HepG2 (cell line): ENCODE data around the gene GPR17. TPM values are rescaled to one million over a fixed set of nuclear protein-coding genes. Genes with fewer than 3 reads are reported as not detected.

ENCODE experiments used
- ATAC-seq: fragments of 200-7000 bp; cut with Tn5 transposase; 3 replicates; pipeline ENCODE4 v1.9.1; 2020; ENCODE audit warnings: mild to moderate bottlenecking, moderate library complexity
- BruUV-seq: library from RNA; stranded (reverse); fragments of 400-500 nt; replicated peaks from 2 replicates; lab custom pipeline; 2021; lab: Mats Ljungman, UMichigan
- CTCF ChIA-PET: fragments of 300-600 bp; formaldehyde crosslinking; extraction: SDS; loops from one replicate; lab custom pipeline; 2021; ENCODE audit warnings: low total read pairs, inconsistent platforms, low intra/inter-chr PET ratio; lab: Yijun Ruan, JAX
- POLR2A ChIA-PET: fragments of 350-600 bp; sonication (Branson Sonifier 250); formaldehyde crosslinking; loops from one replicate; lab custom pipeline; 2020; ENCODE audit warnings: antibody characterized with exemption, inconsistent platforms; lab: Yijun Ruan, JAX
- DNase-seq: peaks from one replicate; pipeline ENCODE4 v3.0.0-alpha.2; 2015; ENCODE audit warnings: low spot score
- FAIRE-seq: peaks from 3 replicates; lab custom pipeline; 2011; peaks lifted over from hg19 to GRCh38; lab: Jason Lieb, UNC
- H2AFZ ChIP-seq: one replicate; pipeline ENCODE4 v1.6.1; 2011; ENCODE audit warnings: low read length, inconsistent platforms
- H3K27ac ChIP-seq: fragments of 300-600 bp; 3 replicates; pipeline ENCODE4 v1.8.0; 2011; ENCODE audit warnings: mixed run types, mild to moderate bottlenecking, mixed read lengths, low read length, inconsistent platforms; ENCODE audit not compliant: insufficient read depth; ENCODE audit errors: extremely low read length
- H3K27me3 ChIP-seq, 2 experiments: fragments of 200-600 bp in 1 of 2; 2 replicates in 1 of 2; 3 replicates in 1 of 2; pipeline versions ENCODE4 v1.6.0 to v1.8.0; 2011; ENCODE audit warnings: low read length in 2 of 2, mild to moderate bottlenecking in 2 of 2, moderate library complexity in 2 of 2, inconsistent platforms in 1 of 2; ENCODE audit not compliant: insufficient read depth in 2 of 2, control insufficient read depth in 1 of 2
- H3K36me3 ChIP-seq, 2 experiments: fragments of 200-600 bp in 1 of 2; replicated peaks in 1 of 2; 2 replicates in 1 of 2; 3 replicates in 1 of 2; pipeline versions ENCODE4 v1.5.1 to v1.8.0; 2011; ENCODE audit warnings: low read length in 2 of 2, inconsistent platforms in 1 of 2; ENCODE audit not compliant: insufficient read depth in 2 of 2, control insufficient read depth in 1 of 2
- H3K4me1 ChIP-seq: 2 replicates; pipeline ENCODE4 v1.5.1; 2012; ENCODE audit warnings: low read length, inconsistent platforms; ENCODE audit not compliant: insufficient read depth
- H3K4me2 ChIP-seq: 2 replicates; pipeline ENCODE4 v1.6.0; 2011; ENCODE audit warnings: low read depth, low read length, inconsistent platforms
- H3K4me3 ChIP-seq, 3 experiments: fragments of 200-600 bp in 1 of 3; sonication (generic), shearing (Covaris generic) in 1 of 3; replicated peaks in 1 of 3; 2 replicates each; pipeline ENCODE4 v1.5.1; 2011 to 2016; ENCODE audit warnings: low read length in 3 of 3, inconsistent platforms in 2 of 3, low read depth in 2 of 3, mild to moderate bottlenecking in 2 of 3, control low read depth in 1 of 3, mixed read lengths in 1 of 3; ENCODE audit not compliant: insufficient read depth in 1 of 3
- H3K79me2 ChIP-seq: one replicate; pipeline ENCODE4 v1.6.1; 2011; ENCODE audit warnings: low read length, inconsistent platforms; ENCODE audit not compliant: insufficient read depth
- H3K9ac ChIP-seq: 2 replicates; pipeline ENCODE4 v1.6.0; 2011; ENCODE audit warnings: mild to moderate bottlenecking, low read depth, low read length, inconsistent platforms; ENCODE audit not compliant: insufficient read depth
- H3K9me3 ChIP-seq: 2 replicates; pipeline ENCODE4 v1.5.1; 2012; ENCODE audit warnings: mild to moderate bottlenecking, low read length
- H4K20me1 ChIP-seq: 2 replicates; pipeline ENCODE4 v1.6.0; 2011; ENCODE audit warnings: inconsistent platforms, mild to moderate bottlenecking, low read length, moderate library complexity; ENCODE audit not compliant: insufficient read depth
- DZIP1 ChIP-seq: sonication (generic); formaldehyde crosslinking; IDR thresholded peaks from 2 replicates; pipeline ENCODE4 v1.5.0; 2020; ENCODE audit warnings: mild to moderate bottlenecking, missing genetic modification reagents
- HNF4G ChIP-seq, 2 experiments: sonication (generic) in 1 of 2; formaldehyde crosslinking in 1 of 2; IDR thresholded peaks; 2 replicates each; pipeline versions ENCODE4 v1.4.0 to v1.6.1; 2011 to 2020; ENCODE audit warnings: borderline replicate concordance in 2 of 2, low read depth in 2 of 2, mild to moderate bottlenecking in 2 of 2, low read length in 1 of 2, missing genetic modification reagents in 1 of 2, moderate library complexity in 1 of 2
- HOXD1 ChIP-seq: sonication (generic); formaldehyde crosslinking; IDR thresholded peaks from 2 replicates; pipeline ENCODE4 v1.5.0; 2020; ENCODE audit warnings: missing genetic modification reagents
- PHF21A ChIP-seq: sonication (generic); formaldehyde crosslinking; IDR thresholded peaks from 2 replicates; pipeline ENCODE4 v1.5.0; 2020; ENCODE audit warnings: mild to moderate bottlenecking, missing genetic modification reagents
- POLR2AphosphoS5 ChIP-seq: IDR thresholded peaks from 2 replicates; pipeline ENCODE4 v1.6.1; 2012; ENCODE audit warnings: low read depth, low read length
- PTBP1 ChIP-seq: fragments of 200-400 bp; formaldehyde crosslinking; IDR thresholded peaks from 2 replicates; pipeline ENCODE4 v1.6.1; 2018; ENCODE audit warnings: low read length, low read depth; ENCODE audit not compliant: poor library complexity, severe bottlenecking
- SAFB2 ChIP-seq: sonication (generic); formaldehyde crosslinking; IDR thresholded peaks from 2 replicates; pipeline ENCODE4 v1.5.1; 2020; ENCODE audit warnings: missing genetic modification reagents, low read depth, mild to moderate bottlenecking, borderline replicate concordance
- TFDP2 ChIP-seq: sonication (generic); formaldehyde crosslinking; IDR thresholded peaks from 2 replicates; pipeline ENCODE4 v1.4.0; 2020; ENCODE audit warnings: missing genetic modification reagents
- WGBS: methylation state at CpG from one replicate; pipeline ENCODE4 v1.1.6; 2017; ENCODE audit warnings: low lambda C conversion rate; 5-methylcytosine and 5-hydroxymethylcytosine counted together
- in situ Hi-C: cut with HindIII; loops from 2 replicates; pipeline ENCODE4 v1.10.0; 2017; ENCODE audit warnings: low pct_unique_long_range_greater_than_20kb; ENCODE audit not compliant: extremely low pct_ligation_motif_present
- intact Hi-C: fragments of 100-400 bp; cut with micrococcal nuclease; formaldehyde crosslinking; loops from one replicate; pipeline ENCODE4 v1.10.0; 2022; ENCODE audit not compliant: unreplicated experiment
- polyA plus RNA-seq, 8 experiments: library from polyadenylated mRNA; depleted of rRNA in 3 of 8; stranded (reverse) in 7 of 8; unstranded in 1 of 8; fragments of >200 nt; fragmentation: Illumina TruSeq in 4 of 8; extraction: Trizol in 4 of 8; gene quantifications; 2 replicates each; pipeline versions ENCODE4 v1.2.1 to v1.2.3, GENCODE V29; 2011 to 2016; ENCODE audit warnings: low read depth in 4 of 8, missing spikeins in 1 of 8, mixed read lengths in 1 of 8; ENCODE audit not compliant: insufficient read depth in 1 of 8
- total RNA-seq, 5 experiments: library from RNA; depleted of rRNA; stranded (reverse); fragments of >200 nt; fragmentation: Illumina TruSeq; extraction: Trizol; gene quantifications; 2 replicates each; pipeline ENCODE4 v1.2.3, GENCODE V29; 2016; ENCODE audit warnings: low read depth in 1 of 5
- TF ChIP-seq, protein P1 (sequence below): sonication (generic); formaldehyde crosslinking; IDR thresholded peaks from 2 replicates; pipeline ENCODE4 v1.4.0; 2020; ENCODE audit warnings: missing genetic modification reagents
- TF ChIP-seq, protein P2 (sequence below): sonication (generic); formaldehyde crosslinking; IDR thresholded peaks from 2 replicates; pipeline ENCODE4 v1.4.0; 2020; ENCODE audit warnings: mild to moderate bottlenecking, low read depth, missing genetic modification reagents
- TF ChIP-seq, protein P3 (sequence below): sonication (generic); formaldehyde crosslinking; IDR thresholded peaks from 2 replicates; pipeline ENCODE4 v1.8.0; 2022; ENCODE audit warnings: missing genetic modification reagents, mild to moderate bottlenecking, borderline replicate concordance

The GPR17 gene
- total and polyA plus RNA-seq, 2 of the 13 experiments (the other 11 are each of a cell fraction or from before 2014, with no cell fraction given): not detected

GRCh38 chr2:127605691-127606263, 40.2 kb upstream of the GPR17 start:
- H3K4me1 ChIP-seq: no peaks in the 10 kb centered on the region
- H3K4me2 ChIP-seq: no peak overlapping the region
- FAIRE-seq (no peak), ATAC-seq (no peak), DNase-seq (no peak)
- H3K9ac ChIP-seq: no peak overlapping the region
- H3K27ac ChIP-seq: no peak overlapping the region
- no peak overlapping the region for H2AFZ ChIP-seq
- no peaks in the 10 kb centered on the region for H3K9me3 ChIP-seq
- H4K20me1 ChIP-seq: no peaks in the 10 kb centered on the region
- ChIA-PET CTCF (no interaction called here), POLR2A (no interaction called here)
- WGBS: 20% methylated on average over 7 of the region's 7 CpGs
- no peak overlapping the region for H3K4me3 ChIP-seq
- intact Hi-C loops: no loop called here
- BruUV-seq: no TSS peak
- no peak for TF ChIP-seq HNF4G (IDR thresholded peaks at IDR 0.05; ENCODE audit: borderline replicate concordance, low read depth, low read length)
- TF ChIP-seq HNF4G (CRISPR knock-in tag; IDR thresholded peaks at IDR 0.05; ENCODE audit: borderline replicate concordance, low read depth): no peak
- no peak for TF ChIP-seq DZIP1 (CRISPR knock-in tag)
- no peak for TF ChIP-seq SAFB2
- TF ChIP-seq, protein P1, sequence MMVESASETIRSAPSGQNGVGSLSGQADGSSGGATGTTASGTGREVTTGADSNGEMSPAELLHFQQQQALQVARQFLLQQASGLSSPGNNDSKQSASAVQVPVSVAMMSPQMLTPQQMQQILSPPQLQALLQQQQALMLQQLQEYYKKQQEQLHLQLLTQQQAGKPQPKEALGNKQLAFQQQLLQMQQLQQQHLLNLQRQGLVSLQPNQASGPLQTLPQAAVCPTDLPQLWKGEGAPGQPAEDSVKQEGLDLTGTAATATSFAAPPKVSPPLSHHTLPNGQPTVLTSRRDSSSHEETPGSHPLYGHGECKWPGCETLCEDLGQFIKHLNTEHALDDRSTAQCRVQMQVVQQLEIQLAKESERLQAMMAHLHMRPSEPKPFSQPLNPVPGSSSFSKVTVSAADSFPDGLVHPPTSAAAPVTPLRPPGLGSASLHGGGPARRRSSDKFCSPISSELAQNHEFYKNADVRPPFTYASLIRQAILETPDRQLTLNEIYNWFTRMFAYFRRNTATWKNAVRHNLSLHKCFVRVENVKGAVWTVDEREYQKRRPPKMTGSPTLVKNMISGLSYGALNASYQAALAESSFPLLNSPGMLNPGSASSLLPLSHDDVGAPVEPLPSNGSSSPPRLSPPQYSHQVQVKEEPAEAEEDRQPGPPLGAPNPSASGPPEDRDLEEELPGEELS (CRISPR knock-in tag): no peak
- TF ChIP-seq, protein P2, sequence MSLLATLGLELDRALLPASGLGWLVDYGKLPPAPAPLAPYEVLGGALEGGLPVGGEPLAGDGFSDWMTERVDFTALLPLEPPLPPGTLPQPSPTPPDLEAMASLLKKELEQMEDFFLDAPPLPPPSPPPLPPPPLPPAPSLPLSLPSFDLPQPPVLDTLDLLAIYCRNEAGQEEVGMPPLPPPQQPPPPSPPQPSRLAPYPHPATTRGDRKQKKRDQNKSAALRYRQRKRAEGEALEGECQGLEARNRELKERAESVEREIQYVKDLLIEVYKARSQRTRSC (CRISPR knock-in tag): no peak
- TF ChIP-seq PTBP1: no peak
- TF ChIP-seq POLR2AphosphoS5: no peak
- TF ChIP-seq HOXD1 (CRISPR knock-in tag): no peak
- TF ChIP-seq, protein P3, sequence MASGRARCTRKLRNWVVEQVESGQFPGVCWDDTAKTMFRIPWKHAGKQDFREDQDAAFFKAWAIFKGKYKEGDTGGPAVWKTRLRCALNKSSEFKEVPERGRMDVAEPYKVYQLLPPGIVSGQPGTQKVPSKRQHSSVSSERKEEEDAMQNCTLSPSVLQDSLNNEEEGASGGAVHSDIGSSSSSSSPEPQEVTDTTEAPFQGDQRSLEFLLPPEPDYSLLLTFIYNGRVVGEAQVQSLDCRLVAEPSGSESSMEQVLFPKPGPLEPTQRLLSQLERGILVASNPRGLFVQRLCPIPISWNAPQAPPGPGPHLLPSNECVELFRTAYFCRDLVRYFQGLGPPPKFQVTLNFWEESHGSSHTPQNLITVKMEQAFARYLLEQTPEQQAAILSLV (CRISPR knock-in tag): no peak
- TF ChIP-seq TFDP2 (CRISPR knock-in tag): no peak
- no peak for TF ChIP-seq PHF21A (CRISPR knock-in tag)
- in situ Hi-C loops: no loop called here
- no peaks in the 10 kb centered on the region for H3K36me3 ChIP-seq
- peaks cover 4 to 69% of the 10 kb centered on the region in 2 experiments; a peak in 4 of 5 replicates for H3K27me3 ChIP-seq
- no peaks in the 10 kb centered on the region for H3K79me2 ChIP-seq
